ENCODE results near the gene PCTP.

The PCTP gene

DNA sequence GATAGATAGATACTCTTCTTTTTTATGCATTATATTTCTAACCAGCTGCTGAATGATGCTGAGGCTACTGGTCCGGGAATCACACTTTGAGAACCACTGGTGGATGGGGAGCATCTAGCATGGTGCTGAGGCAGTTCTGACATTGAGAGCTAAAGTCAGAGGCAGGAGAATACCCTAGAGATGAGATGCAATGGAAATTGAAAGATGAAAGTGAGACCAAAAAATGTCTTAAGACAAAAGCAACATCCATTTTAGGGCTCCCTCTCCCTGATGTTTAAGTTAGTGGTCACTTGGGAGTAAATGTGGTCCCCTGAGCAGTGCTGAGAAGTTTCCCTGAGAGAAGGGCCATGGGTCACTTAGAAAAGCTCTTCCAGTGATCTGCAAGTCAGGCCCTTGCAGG, 6.8 kb downstream of the PCTP start:
- DNase-seq (ENCODE audit: low spot score), result no peak

DNA sequence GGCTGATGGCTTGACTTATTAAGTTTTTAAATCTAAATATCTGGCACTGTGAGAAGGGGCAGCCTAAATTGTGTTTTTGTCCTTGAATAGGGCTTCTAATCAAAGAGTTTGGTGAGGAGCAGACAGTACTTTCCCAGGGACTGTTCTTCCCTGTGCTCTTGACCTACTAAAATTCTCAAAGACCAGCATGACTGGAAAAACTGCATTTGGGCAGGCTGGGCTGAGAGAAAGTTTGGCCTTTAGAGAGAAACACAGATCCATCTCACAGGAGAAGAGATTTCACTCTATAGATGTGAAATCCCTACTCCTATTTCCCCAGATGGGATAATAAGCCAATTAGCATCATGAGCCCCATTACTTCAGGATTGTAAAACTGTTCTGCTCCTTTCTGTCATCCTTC, 7.3 kb downstream of the PCTP start:
- no peak for DNase-seq (ENCODE audit: low spot score)

- no peak for DNase-seq (ENCODE audit: low spot score)
These were observed 9.9 kb downstream of the PCTP start for GRCh38 chr17:55760643-55761355.

DNA sequence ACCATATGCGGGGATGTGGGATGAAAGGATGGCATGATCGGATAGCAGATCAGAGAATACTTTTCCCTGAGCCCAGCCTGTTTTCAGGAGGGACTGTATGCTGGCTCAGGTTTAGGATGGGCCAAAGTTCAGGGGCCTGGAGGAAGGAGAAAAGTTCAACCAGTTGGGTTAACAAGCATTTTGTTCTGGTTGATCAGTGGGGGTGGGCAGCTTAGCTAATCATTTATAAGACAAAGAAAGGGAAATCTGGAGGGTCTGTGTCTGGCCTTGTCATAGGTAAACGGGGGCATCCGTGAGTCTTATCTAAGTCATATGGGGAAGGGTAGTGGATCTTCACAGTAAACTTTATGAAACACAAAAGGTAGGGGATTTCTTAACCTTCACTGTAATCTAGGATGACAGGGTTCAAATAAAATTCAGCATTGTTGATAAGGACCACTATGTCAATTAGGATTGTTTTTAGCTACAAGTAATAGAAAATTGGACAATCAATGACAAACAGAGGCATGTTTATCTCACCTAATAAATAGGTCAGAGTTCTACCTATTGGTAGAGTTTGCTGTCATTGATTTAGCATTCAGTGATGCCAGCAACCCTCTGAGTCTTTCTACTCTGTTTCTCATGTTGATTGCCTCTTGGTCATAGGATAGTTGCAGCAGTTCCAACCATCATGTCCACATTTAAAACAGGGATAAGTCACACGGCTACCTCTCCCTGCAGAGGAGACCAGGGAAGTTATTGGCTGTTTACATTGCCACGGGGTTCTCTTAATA, 11.4 kb downstream of the PCTP start:
- DNase-seq (ENCODE audit: low spot score), result no peak

GRCh38 chr17:55763856-55764255, 13.0 kb downstream of the PCTP start:
- DNase-seq (ENCODE audit: low spot score), result no peak

- no peak for DNase-seq (ENCODE audit: low spot score)
These were observed 13.8 kb downstream of the PCTP start for GRCh38 chr17:55764610-55765009.

- no peak for DNase-seq (ENCODE audit: low spot score)
These were observed 14.6 kb downstream of the PCTP start for GRCh38 chr17:55765472-55765871.

DNA sequence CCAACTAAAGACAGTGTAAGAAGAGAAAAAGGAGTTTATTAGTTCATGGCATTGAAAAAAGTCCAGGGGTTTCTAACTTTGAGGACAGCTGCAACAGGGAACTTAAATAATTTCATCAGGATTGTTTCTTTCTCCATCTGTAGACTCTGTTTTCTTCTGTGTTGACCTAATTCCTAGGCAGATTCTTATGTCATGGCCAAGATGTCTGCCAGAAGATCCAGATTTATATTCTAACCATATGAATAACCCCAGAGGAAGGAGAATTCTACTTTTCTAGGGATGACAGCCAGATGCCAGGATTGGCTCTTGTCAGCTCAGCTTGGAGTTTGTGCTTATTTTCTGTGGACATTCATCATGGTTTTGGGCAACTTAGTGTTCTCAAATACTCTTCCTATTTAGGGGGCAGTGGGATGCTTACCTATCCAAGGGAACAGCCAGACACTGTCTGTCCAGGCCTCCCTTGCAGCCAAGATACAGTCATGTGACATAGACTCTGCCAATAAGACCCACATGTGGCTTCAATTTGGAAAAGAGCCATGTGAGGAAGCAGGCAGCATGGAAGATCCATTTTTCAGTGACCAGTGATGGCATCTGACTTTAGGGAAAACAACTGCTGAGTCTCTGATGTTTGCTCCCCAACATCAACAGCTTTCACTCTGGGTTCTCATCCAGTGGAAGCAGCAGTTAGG, 18.2 kb downstream of the PCTP start:
- no peak for DNase-seq (ENCODE audit: low spot score)

DNA sequence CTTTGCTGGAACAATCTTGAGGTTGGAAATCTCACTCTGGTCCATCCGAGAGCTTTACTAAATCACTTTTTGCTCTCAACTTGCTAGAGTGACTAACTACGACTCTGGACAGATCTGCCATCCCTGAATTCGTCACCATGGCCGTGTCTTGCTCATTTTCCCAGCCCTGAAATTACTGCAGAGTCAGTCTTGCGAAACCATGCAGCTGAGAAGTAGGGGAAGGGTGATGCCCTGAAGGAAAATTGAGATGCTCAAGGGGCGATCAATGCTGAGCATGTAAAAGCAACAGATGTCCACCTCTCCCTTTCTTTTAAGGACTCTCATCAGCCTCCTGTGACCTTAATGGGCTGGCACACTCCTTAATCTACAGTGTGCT, 18.8 kb downstream of the PCTP start:
- DNase-seq (ENCODE audit: low spot score), result no peak

GRCh38 chr17:55770196-55770870, 19.5 kb downstream of the PCTP start:
- no peak for DNase-seq (ENCODE audit: low spot score)

GRCh38 chr17:55772086-55772485, 21.2 kb downstream of the PCTP start:
- DNase-seq (ENCODE audit: low spot score), result no peak

GRCh38 chr17:55773671-55774070, 22.8 kb downstream of the PCTP start:
- DNase-seq (ENCODE audit: low spot score), result no peak

DNA sequence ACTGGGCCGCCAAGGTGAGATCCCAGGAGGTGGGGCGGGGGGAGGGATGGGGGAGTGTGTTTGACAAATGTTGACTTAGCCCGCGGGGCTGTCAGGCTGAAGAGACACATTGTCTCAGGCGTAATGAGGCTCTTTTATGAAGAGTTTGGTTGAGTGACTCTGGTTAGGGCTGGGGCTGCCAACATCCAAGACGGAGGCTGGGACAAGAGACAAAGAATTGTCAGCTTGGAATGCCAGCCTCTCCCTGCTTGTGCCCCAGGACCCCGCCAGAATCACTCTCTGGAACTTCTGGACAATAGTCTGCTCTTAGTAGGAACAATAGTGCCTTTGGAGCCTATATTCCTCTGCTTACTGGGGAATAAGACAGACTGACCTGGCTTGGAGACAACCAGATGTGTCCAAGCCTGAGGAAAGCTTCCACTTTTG, 24.0 kb downstream of the PCTP start:
- DNase-seq (ENCODE audit: low spot score), result no peak

- no peak for DNase-seq (ENCODE audit: low spot score)
These were observed 25.4 kb downstream of the PCTP start for GRCh38 chr17:55776271-55776670.

GRCh38 chr17:55777471-55777971, 26.7 kb downstream of the PCTP start:
- DNase-seq (ENCODE audit: low spot score), result no peak

- no peak for DNase-seq (ENCODE audit: low spot score)
These were observed 27.7 kb downstream of the PCTP start for GRCh38 chr17:55778389-55779118.

- DNase-seq (ENCODE audit: low spot score), result no peak
These were observed 32.9 kb downstream of the PCTP start for GRCh38 chr17:55783684-55784245.

DNA sequence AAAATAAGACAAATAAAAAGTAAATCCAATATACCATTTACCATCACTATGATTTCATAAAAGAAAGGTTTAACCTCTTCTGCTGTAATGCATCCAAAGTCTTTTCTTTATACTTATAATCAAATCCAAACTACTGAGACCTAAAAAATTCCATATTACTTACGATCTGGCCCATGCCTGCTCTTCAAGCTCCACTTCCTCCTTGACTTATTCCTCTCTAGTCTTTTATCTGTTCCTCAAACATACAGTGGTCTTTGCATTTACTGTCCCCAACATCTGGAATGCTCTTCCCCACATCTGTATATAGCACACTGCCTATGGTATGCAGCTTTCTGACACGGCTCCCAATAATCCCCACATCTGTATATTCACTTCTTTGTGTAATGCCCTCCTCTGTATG, 33.8 kb downstream of the PCTP start:
- no peak for DNase-seq (ENCODE audit: low spot score)

DNA sequence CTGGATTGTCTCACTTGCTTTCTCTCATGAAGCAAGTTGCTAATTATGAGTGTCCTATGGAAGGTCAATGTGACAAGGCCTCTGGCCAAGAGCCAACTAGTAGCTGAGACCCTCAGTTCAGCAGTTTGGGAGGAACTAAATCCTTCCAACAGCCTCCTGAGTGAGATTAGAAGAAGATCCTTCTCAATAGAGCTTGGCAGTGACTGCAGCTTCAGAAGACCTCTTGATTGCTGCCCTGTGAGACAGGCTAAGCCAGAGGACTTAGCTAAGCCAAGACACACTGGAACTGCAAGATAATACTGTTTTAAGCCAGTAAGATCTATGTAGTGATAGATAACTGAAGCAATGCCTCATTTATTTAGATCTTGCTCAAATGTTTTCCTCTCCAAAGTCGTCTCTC, 34.3 kb downstream of the PCTP start:
- DNase-seq (ENCODE audit: low spot score), result no peak

- no peak for DNase-seq (ENCODE audit: low spot score)
These were observed 42.4 kb downstream of the PCTP start for GRCh38 chr17:55793272-55793671.

GRCh38 chr17:55794725-55795482, 44.1 kb downstream of the PCTP start:
- DNase-seq (ENCODE audit: low spot score), result no peak
